Measurements from ENCODE around the gene SGF29. TPM values are rescaled to one million over a fixed set of nuclear protein-coding genes. Genes with fewer than 3 reads are reported as not detected.

The SGF29 gene
- total RNA-seq = 21.6 to 27.2 TPM (median 24.7 TPM) in 3 replicates

- TF ChIP-seq, protein P1, sequence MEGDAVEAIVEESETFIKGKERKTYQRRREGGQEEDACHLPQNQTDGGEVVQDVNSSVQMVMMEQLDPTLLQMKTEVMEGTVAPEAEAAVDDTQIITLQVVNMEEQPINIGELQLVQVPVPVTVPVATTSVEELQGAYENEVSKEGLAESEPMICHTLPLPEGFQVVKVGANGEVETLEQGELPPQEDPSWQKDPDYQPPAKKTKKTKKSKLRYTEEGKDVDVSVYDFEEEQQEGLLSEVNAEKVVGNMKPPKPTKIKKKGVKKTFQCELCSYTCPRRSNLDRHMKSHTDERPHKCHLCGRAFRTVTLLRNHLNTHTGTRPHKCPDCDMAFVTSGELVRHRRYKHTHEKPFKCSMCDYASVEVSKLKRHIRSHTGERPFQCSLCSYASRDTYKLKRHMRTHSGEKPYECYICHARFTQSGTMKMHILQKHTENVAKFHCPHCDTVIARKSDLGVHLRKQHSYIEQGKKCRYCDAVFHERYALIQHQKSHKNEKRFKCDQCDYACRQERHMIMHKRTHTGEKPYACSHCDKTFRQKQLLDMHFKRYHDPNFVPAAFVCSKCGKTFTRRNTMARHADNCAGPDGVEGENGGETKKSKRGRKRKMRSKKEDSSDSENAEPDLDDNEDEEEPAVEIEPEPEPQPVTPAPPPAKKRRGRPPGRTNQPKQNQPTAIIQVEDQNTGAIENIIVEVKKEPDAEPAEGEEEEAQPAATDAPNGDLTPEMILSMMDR (IDR thresholded peaks at IDR 0.05; ENCODE audit: unreplicated experiment) = no peak
- peak within 1 kb of the TSS; percentile 85 for H3K4me3 Mint-ChIP-seq
- no peaks in the 10 kb centered on the region for H3K9me3 Mint-ChIP-seq
- H3K27me3 Mint-ChIP-seq (ENCODE audit: low read depth) = no peaks in the 10 kb centered on the region
- peak within 1 kb of the TSS; percentile 98 for H3K27ac Mint-ChIP-seq
- H3K4me1 Mint-ChIP-seq = peaks cover 8% of the 10 kb centered on the region
- peaks cover 8% of the 10 kb centered on the region for H3K36me3 Mint-ChIP-seq
- DNase-seq (ENCODE audit: low spot score in 2 of 2, unreplicated experiment in 2 of 2) = peak; percentile 79 to 90
Measured at GRCh38 chr16:28553776-28554633, at the start of gene SGF29. Gene SGF29 (plus strand): TSS chr16:28553920. CDS start chr16:28581070, 27,150 bp downstream.

GRCh38 chr16:28504707-28505404 lies 48.9 kb upstream of the SGF29 start:
- Mint-ChIP-seq H3K27ac (no peak overlapping the region), H3K4me1 (peaks cover 4% of the 10 kb centered on the region), H3K36me3 (no peaks in the 10 kb centered on the region), H3K4me3 (no peak overlapping the region), H3K27me3 (ENCODE audit: low read depth) (peaks cover 8% of the 10 kb centered on the region), H3K9me3 (no peaks in the 10 kb centered on the region)
- TF ChIP-seq, protein P1 (IDR thresholded peaks at IDR 0.05; ENCODE audit: unreplicated experiment) = no peak
- no peak for DNase-seq (ENCODE audit: low spot score in 2 of 2, unreplicated experiment in 2 of 2)

DNA sequence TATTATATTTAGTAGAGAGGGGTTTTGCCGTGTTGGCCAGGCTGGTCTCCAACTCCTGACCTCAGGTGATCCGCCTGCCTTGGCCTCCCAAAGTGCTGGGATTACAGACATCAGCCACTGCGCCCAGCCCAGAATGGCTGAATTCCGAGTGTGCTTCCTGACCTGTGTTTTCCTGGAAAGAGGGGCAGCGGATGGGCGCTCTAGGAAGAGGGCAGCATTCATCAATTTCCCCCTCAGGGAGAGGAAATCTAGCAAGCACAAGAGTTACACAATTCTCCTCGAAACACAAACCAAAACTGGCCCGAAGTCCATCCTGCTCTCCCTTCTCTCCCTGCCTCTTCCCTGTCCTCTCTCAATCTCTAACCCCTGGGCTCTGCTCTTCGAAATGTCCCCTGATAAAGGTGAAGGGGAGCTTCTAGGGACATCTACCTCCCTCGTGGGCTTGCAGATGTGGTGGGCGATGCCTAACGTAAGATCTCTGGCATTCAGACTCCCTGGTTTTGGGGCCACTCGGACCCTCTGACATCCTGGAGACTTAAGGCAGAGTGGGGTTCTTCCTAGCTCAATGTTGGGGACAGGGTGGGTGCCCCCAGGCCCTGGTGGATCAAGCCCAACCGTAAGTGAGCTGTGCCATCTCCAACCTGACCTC lies 48.1 kb upstream of the SGF29 start:
- Mint-ChIP-seq H3K36me3 (no peaks in the 10 kb centered on the region), H3K27ac (no peak overlapping the region)
- TF ChIP-seq, protein P1 (IDR thresholded peaks at IDR 0.05; ENCODE audit: unreplicated experiment) = no peak

DNA sequence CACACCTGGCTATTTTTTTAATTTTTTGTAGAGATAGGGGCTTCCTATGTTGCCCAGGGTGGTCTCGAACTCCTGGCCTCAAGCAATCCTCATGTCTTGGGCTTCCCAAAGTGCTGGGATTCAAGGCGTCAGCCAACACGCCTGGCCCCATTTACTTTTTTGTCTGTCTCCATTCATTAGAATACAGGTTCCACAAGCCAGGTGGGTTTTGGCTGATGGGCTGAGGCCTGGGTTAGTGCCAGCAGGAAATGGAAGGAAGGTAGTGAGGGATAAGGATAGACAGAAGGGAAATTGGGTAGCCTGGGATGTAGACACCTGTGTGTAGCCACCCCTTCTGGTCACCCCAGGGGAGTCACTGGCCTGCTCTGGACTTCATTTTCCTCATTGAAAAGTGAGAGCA lies 42.7 kb upstream of the SGF29 start:
- Mint-ChIP-seq H3K36me3 (no peaks in the 10 kb centered on the region), H3K27ac (no peak overlapping the region), H3K4me1 (no peaks in the 10 kb centered on the region), H3K9me3 (no peaks in the 10 kb centered on the region), H3K4me3 (no peak overlapping the region), H3K27me3 (ENCODE audit: low read depth) (peaks cover 5% of the 10 kb centered on the region)
- no peak for DNase-seq (ENCODE audit: low spot score in 2 of 2, unreplicated experiment in 2 of 2)
- TF ChIP-seq, protein P1 (IDR thresholded peaks at IDR 0.05; ENCODE audit: unreplicated experiment) = no peak

More for the DNA sequence above, 48.1 kb upstream of the SGF29 start:
- Mint-ChIP-seq H3K4me3 (no peak overlapping the region), H3K27me3 (ENCODE audit: low read depth) (peaks cover 8% of the 10 kb centered on the region), H3K9me3 (no peaks in the 10 kb centered on the region), H3K4me1 (peaks cover 4% of the 10 kb centered on the region)
- DNase-seq (ENCODE audit: low spot score in 2 of 2, unreplicated experiment in 2 of 2) = no peak

DNA sequence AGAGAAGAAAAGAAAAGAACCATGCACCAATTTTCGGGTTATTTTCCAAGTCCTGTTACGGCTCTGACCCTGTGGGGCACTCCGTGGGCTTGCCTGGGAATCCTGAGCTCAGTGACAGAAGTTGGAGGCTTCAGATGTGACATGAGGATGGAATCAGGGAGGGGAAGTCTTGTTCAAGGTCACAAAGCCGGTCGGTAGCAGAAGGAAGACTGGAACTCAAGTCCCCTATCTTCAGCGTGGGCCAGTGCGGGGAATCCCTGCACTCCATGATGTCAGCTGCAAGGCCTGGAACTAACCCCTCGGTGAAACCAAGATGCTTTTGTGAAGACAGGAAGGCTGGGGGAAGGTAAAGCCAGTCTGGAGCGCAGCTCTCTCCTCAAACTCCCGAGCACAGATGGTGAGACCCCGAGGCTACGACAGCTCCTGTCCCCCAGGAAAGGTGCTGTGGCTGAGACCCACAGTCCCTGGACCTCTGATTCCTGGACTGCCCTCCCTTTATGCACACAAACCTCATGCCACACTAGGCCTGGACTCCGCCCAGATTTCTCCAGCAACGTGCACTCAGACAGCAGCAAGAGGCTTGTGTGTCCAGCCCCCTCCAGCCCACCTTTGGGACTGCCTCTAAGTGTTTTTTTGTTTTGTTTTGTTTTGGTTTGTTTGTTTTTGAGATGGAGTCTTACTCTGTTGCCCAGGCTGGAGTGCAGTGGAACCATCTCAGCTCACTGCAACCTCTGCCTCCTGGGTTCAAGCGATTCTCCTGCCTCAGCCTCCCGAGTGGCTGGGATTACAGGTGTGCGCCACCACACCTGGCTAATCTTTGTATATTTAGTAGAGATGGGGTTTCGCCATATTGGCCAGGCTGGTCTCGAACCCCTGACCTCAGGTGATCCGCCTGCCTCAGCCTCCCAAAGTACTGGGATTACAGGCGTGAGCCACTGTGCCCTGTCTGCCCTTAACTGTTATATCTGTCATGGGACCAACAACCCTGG lies 41.6 kb upstream of the SGF29 start:
- Mint-ChIP-seq H3K9me3 (no peaks in the 10 kb centered on the region), H3K27ac (no peak overlapping the region), H3K4me1 (no peaks in the 10 kb centered on the region), H3K36me3 (no peaks in the 10 kb centered on the region), H3K27me3 (ENCODE audit: low read depth) (no peaks in the 10 kb centered on the region), H3K4me3 (no peak overlapping the region)
- TF ChIP-seq, protein P1 (IDR thresholded peaks at IDR 0.05; ENCODE audit: unreplicated experiment) = no peak
- DNase-seq (ENCODE audit: low spot score in 2 of 2, unreplicated experiment in 2 of 2) = no peak

Data from mesothelial cell of epicardium (in vitro differentiated cells).